K562 (cell line): Measurements from ENCODE around the gene PREX1. TPM values are rescaled to one million over a fixed set of nuclear protein-coding genes. Genes with fewer than 3 reads are reported as not detected.

Source experiments
- ATF7 ChIP-seq: fragments of 450-650 bp; IDR thresholded peaks from 2 replicates; pipeline ENCODE4 v1.7.1; 2014; ENCODE audit warnings: mild to moderate bottlenecking, moderate library complexity
- ETS2 ChIP-seq: IDR thresholded peaks from 2 replicates; pipeline ENCODE4 v1.6.1; 2016; ENCODE audit warnings: borderline replicate concordance, missing genetic modification characterization, mild to moderate bottlenecking, moderate library complexity, missing compliant biosample characterization; ENCODE audit not compliant: poor library complexity, severe bottlenecking
- IRF1 ChIP-seq: sonication (generic); formaldehyde crosslinking; IDR thresholded peaks from 2 replicates; pipeline ENCODE4 v1.8.0; 2022; ENCODE audit warnings: missing genetic modification reagents, mild to moderate bottlenecking, borderline replicate concordance
- NCOR1 ChIP-seq: fragments of 450-650 bp; IDR thresholded peaks from 2 replicates; pipeline ENCODE4 v1.6.1; 2016; ENCODE audit warnings: mild to moderate bottlenecking, moderate library complexity
- SRSF3 ChIP-seq: fragments of 200-400 bp; formaldehyde crosslinking; IDR thresholded peaks from 2 replicates; pipeline ENCODE4 v1.6.1; 2016; ENCODE audit warnings: mild to moderate bottlenecking, low read length, moderate library complexity; ENCODE audit not compliant: insufficient read depth
- TEAD4 ChIP-seq, 2 experiments: sonication (generic) in 1 of 2; formaldehyde crosslinking in 1 of 2; IDR thresholded peaks; 2 replicates each; pipeline versions ENCODE4 v1.6.1 to v1.8.0; 2012 to 2022; ENCODE audit warnings: borderline replicate concordance in 1 of 2, inconsistent platforms in 1 of 2, low read length in 1 of 2, mild to moderate bottlenecking in 1 of 2, missing genetic modification reagents in 1 of 2
- XRCC3 ChIP-seq: fragments of 450-650 bp; IDR thresholded peaks from 2 replicates; pipeline ENCODE4 v1.6.1; 2017; ENCODE audit warnings: mild to moderate bottlenecking, moderate library complexity
- ZBTB34 ChIP-seq: fragments of 250-450 bp; sonication (Bioruptor Pico); IDR thresholded peaks from 2 replicates; pipeline ENCODE4 v1.8.0; 2021; ENCODE audit warnings: mild to moderate bottlenecking, moderate library complexity
- ZFX ChIP-seq: sonication (generic); formaldehyde crosslinking; IDR thresholded peaks from 2 replicates; pipeline ENCODE4 v1.8.0; 2022; ENCODE audit warnings: mild to moderate bottlenecking, missing genetic modification reagents, moderate library complexity
- ZNF512 ChIP-seq: IDR thresholded peaks from 2 replicates; pipeline ENCODE4 v1.6.1; 2016; ENCODE audit warnings: missing genetic modification characterization, missing compliant biosample characterization
- ZNF592 ChIP-seq: fragments of 450-650 bp; IDR thresholded peaks from 2 replicates; pipeline ENCODE4 v1.6.1; 2017; ENCODE audit warnings: antibody characterized with exemption, mild to moderate bottlenecking
- polyA plus RNA-seq, 8 experiments: library from polyadenylated mRNA; depleted of rRNA in 4 of 8; stranded (reverse) in 5 of 8; unstranded in 3 of 8; fragments of >200 nt; fragmentation: Nextera tagmentation in 2 of 8; fragmentation: Illumina TruSeq in 1 of 8; extraction: Ambion mirVana in 2 of 8; extraction: Trizol in 1 of 8; gene quantifications; 2 replicates each; pipeline versions ENCODE4 v1.2.1 to v1.2.3, GENCODE V29; 2011 to 2014; ENCODE audit warnings: inconsistent platforms in 1 of 8, missing spikeins in 1 of 8
- total RNA-seq, 7 experiments: library from RNA; depleted of rRNA in 6 of 7; stranded (reverse); fragments of >200 nt in 6 of 7; fragmentation: Illumina TruSeq in 2 of 7; extraction: Trizol in 2 of 7; gene quantifications; 2 replicates each; pipeline versions ENCODE4 v1.2.1 to v1.2.3, GENCODE V29; 2011 to 2021; ENCODE audit warnings: low replicate concordance in 1 of 7

PREX1 gene
- total and polyA plus RNA-seq, 9 of the 15 experiments (the other 6 are each of a cell fraction or from before 2014, with no cell fraction given) = 0.37 to 10.4 (median 4.8) TPM

GRCh38 chr20:48841875-48842529 is 14.2 kb upstream of the PREX1 start (continued):
- TF ChIP-seq ZNF512 (tag) (no peak), SRSF3 (no peak), IRF1 (CRISPR knock-in tag) (no peak), ATF7 (no peak), ZBTB34 (no peak), ETS2 (tag) (no peak), XRCC3 (no peak), NCOR1 (peak; percentile 76), TEAD4 (IDR thresholded peaks at IDR 0.05; ENCODE audit: low read length) (peak; percentile 75), TEAD4 (CRISPR knock-in tag; IDR thresholded peaks at IDR 0.05; ENCODE audit: borderline replicate concordance) (no peak), ZNF592 (no peak), ZFX (CRISPR knock-in tag) (no peak)
